OCI-M1 (cell line): ENCODE data around the gene ADGRG3.
A peak's percentile ranks its signal among the peaks of the same experiment; 100 is the strongest.

Experiments
- DNase-seq: peaks from one replicate; lab custom pipeline; 2025; lab: John Stamatoyannopoulos, UW

The ADGRG3 gene

GRCh38 chr16:57681950-57682728, 14.0 kb downstream of the ADGRG3 start:
- DNase-seq = no peak

- no peak for DNase-seq
Observed at GRCh38 chr16:57682809-57683635, 14.9 kb downstream of the ADGRG3 start.

- DNase-seq = no peak
Observed at GRCh38 chr16:57683636-57684545, 15.8 kb downstream of the ADGRG3 start.

GRCh38 chr16:57684626-57685358, 16.7 kb downstream of the ADGRG3 start:
- no peak for DNase-seq

GRCh38 chr16:57685633-57686032, 17.5 kb downstream of the ADGRG3 start:
- DNase-seq = no peak

- no peak for DNase-seq
Observed at GRCh38 chr16:57686577-57686976, 18.5 kb downstream of the ADGRG3 start.

GRCh38 chr16:57687363-57687929, 19.3 kb downstream of the ADGRG3 start:
- peak; percentile 21 for DNase-seq

GRCh38 chr16:57688487-57688986, 20.4 kb downstream of the ADGRG3 start:
- no peak for DNase-seq

GRCh38 chr16:57688987-57689761, 21.1 kb downstream of the ADGRG3 start:
- no peak for DNase-seq

- DNase-seq = peak; percentile 96
Observed at GRCh38 chr16:57689762-57690558, 21.9 kb downstream of the ADGRG3 start.

GRCh38 chr16:57690782-57691471, 22.8 kb downstream of the ADGRG3 start:
- peak; percentile 88 for DNase-seq

- no peak for DNase-seq
Observed at GRCh38 chr16:57692636-57693035, 24.5 kb downstream of the ADGRG3 start.

GRCh38 chr16:57693550-57693949, 25.4 kb downstream of the ADGRG3 start:
- no peak for DNase-seq

- DNase-seq = no peak
Observed at GRCh38 chr16:57694231-57694724, 26.2 kb downstream of the ADGRG3 start.

- DNase-seq = peak; percentile 93
Observed at GRCh38 chr16:57694725-57695679, 26.9 kb downstream of the ADGRG3 start, which contains the start of gene DRC7. DRC7 (plus strand) TSS chr16:57694806; CDS start chr16:57697950, 3,144 bp downstream.

- DNase-seq = no peak
Observed at GRCh38 chr16:57695680-57696069, 27.6 kb downstream of the ADGRG3 start.

- no peak for DNase-seq
Observed at GRCh38 chr16:57696240-57696639, 28.1 kb downstream of the ADGRG3 start.
